Measurements from ENCODE around the gene DPYSL3.

DPYSL3 gene

DNA sequence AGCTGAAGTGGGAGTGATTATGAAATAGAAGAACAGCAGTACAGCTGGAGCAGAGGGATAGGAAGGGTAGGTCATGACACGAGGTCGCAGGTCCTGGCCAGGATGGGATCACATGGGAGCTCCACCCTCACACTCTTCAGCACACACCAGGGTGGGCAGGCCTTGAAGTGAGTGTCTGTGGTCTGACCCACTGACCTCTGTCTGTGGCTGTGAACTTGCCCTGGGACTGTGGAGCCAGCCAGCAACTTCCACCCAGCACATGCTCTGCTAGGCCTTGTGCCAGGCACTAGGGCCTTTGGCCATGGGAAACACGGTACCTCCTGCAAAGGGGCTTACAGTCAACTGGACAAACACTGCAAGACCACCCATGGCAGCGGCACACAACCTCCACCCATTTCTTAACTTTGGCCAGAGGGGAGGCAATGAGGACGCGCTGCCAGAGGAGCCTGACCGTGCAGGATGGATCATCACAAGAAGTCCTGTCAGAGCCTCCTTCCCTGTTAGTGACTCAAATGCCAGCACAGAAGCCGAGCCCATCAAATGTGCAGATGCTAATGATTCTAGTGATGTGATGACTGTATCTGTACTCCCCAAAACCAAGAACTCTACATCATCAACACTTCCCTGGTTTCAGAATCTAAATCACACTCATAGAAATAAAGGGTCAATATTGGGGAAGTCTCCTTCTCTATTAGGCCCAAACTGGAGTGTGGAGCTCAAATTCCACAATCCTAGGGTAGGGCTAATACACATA, 113.6 kb downstream of the DPYSL3 start:
- DNase-seq (ENCODE audit: low read depth) = peak; percentile 49
- no peak overlapping the region for H3K4me3 ChIP-seq (ENCODE audit: control insufficient read depth, low read depth, low read length)
- TF ChIP-seq, protein P1, sequence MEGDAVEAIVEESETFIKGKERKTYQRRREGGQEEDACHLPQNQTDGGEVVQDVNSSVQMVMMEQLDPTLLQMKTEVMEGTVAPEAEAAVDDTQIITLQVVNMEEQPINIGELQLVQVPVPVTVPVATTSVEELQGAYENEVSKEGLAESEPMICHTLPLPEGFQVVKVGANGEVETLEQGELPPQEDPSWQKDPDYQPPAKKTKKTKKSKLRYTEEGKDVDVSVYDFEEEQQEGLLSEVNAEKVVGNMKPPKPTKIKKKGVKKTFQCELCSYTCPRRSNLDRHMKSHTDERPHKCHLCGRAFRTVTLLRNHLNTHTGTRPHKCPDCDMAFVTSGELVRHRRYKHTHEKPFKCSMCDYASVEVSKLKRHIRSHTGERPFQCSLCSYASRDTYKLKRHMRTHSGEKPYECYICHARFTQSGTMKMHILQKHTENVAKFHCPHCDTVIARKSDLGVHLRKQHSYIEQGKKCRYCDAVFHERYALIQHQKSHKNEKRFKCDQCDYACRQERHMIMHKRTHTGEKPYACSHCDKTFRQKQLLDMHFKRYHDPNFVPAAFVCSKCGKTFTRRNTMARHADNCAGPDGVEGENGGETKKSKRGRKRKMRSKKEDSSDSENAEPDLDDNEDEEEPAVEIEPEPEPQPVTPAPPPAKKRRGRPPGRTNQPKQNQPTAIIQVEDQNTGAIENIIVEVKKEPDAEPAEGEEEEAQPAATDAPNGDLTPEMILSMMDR (conservative IDR thresholded peaks at IDR 0.05; ENCODE audit: control insufficient read depth, insufficient read depth, low read depth, low read length) = no peak

DNA sequence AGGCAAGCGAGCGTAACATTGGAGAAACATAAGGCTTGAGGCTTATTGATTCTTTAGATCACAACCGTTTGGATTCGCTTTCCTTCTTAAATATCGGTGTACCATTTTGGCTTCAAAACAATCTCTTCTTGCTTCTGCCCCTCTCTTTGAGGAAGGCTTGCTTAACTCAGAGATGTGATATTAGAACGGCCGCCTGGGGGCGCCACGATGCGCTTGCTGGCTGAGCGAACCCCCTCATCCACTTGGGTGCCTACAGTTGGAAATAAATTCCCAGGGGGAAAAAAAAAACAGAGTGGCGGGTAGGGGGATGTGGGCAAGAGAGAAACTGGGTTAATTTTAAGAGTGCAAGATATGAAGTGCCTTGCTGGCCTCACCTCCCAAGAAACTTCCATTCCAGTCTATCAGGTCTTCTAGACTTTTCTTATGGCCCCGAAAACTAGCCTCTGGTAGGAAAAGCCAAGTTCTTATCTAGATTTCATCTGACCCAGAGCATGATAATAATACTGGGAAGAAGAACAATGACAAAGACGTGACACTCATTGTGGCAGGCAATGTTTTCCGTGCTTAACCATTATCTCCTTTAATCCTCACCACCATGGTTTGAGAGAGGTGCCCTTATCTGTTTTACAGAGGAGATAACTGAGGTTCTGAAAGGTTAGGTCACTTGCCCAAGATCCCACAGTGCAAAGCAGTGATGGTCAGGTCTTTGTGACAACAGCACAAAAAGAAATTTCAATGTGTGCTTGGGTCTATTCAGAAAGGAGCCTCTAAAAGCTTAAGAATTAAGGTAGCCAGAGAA, 115.8 kb downstream of the DPYSL3 start:
- no peak for DNase-seq (ENCODE audit: low read depth)
- TF ChIP-seq, protein P1 (conservative IDR thresholded peaks at IDR 0.05; ENCODE audit: control insufficient read depth, insufficient read depth, low read depth, low read length) = peak; percentile 32
- no peak overlapping the region for H3K4me3 ChIP-seq (ENCODE audit: control insufficient read depth, low read depth, low read length)

GRCh38 chr5:147391781-147392180, 118.1 kb downstream of the DPYSL3 start:
- no peak overlapping the region for H3K4me3 ChIP-seq (ENCODE audit: control insufficient read depth, low read depth, low read length)
- peak; percentile 96 for DNase-seq (ENCODE audit: low read depth)
- TF ChIP-seq, protein P1 (conservative IDR thresholded peaks at IDR 0.05; ENCODE audit: control insufficient read depth, insufficient read depth, low read depth, low read length) = peak; percentile 85

DNA sequence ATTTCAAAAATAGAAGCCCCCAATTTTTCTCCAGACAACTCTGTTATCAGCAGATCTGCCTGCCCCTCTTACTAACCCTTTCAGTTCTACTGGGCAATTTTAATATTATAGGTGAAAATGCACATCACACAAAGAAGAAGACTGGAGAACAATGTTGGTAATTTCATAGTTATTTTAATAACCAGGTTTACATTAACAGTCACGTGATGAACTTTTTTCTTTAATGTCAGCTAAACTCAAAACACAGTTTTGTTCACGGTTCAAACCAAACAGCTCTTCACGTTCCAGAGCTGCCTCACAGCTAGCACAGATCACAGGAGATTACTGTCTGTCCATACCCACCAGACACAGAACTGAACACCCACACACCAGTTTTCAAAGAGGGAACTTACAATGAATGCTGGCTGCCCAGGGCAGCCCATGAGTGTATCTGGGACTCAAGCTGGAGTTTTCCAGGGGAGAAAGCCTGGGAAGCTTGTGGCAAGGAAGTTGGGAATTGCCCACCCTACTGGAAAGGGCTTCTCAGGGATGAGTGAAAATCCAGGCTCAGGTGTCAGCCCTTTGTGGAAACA, 119.1 kb downstream of the DPYSL3 start:
- H3K4me3 ChIP-seq (ENCODE audit: control insufficient read depth, low read depth, low read length) = no peak overlapping the region
- TF ChIP-seq, protein P1 (conservative IDR thresholded peaks at IDR 0.05; ENCODE audit: control insufficient read depth, insufficient read depth, low read depth, low read length) = no peak
- no peak for DNase-seq (ENCODE audit: low read depth)

- TF ChIP-seq, protein P1 (conservative IDR thresholded peaks at IDR 0.05; ENCODE audit: control insufficient read depth, insufficient read depth, low read depth, low read length) = no peak
- no peak for DNase-seq (ENCODE audit: low read depth)
- H3K4me3 ChIP-seq (ENCODE audit: control insufficient read depth, low read depth, low read length) = no peak overlapping the region
Observed at GRCh38 chr5:147388184-147389108, 121.4 kb downstream of the DPYSL3 start.

GRCh38 chr5:147387109-147387508, 122.8 kb downstream of the DPYSL3 start:
- H3K4me3 ChIP-seq (ENCODE audit: control insufficient read depth, low read depth, low read length) = no peak overlapping the region
- TF ChIP-seq, protein P1 (conservative IDR thresholded peaks at IDR 0.05; ENCODE audit: control insufficient read depth, insufficient read depth, low read depth, low read length) = no peak
- no peak for DNase-seq (ENCODE audit: low read depth)
